ENCODE results near the gene PIK3CD.
"Not testable (repeated sequence)": the region's sequence is repeated elsewhere in the genome, so short reads cannot be mapped to it uniquely, and the experiment has no call there.

Gene PIK3CD

GRCh38 chr1:9671377-9672140 is 20.0 kb downstream of the PIK3CD start:
- no peak for DNase-seq (ENCODE audit: extremely low read depth, insufficient read length)
- no peaks in the 10 kb centered on the region for H3K27me3 ChIP-seq (replicated peaks; ENCODE audit: control insufficient read depth, insufficient read depth, low read length)
- TF ChIP-seq CTCF (IDR thresholded peaks at IDR 0.05; ENCODE audit: insufficient read depth, low read length, poor library complexity, severe bottlenecking) = no peak
- H3K4me3 ChIP-seq (replicated peaks; ENCODE audit: low read depth, low read length) = no peak overlapping the region
- peaks cover 13% of the 10 kb centered on the region for H3K36me3 ChIP-seq (ENCODE audit: control insufficient read depth, insufficient read depth, low read length)

- Histone ChIP-seq H3K36me3 (ENCODE audit: control insufficient read depth, insufficient read depth, low read length) (peaks cover 17% of the 10 kb centered on the region), H3K4me3 (replicated peaks; ENCODE audit: low read depth, low read length) (no peak overlapping the region), H3K27me3 (replicated peaks; ENCODE audit: control insufficient read depth, insufficient read depth, low read length) (no peaks in the 10 kb centered on the region)
- DNase-seq (ENCODE audit: extremely low read depth, insufficient read length) = no peak
- TF ChIP-seq CTCF (IDR thresholded peaks at IDR 0.05; ENCODE audit: insufficient read depth, low read length, poor library complexity, severe bottlenecking) = no peak
These were observed 20.9 kb downstream of the PIK3CD start for GRCh38 chr1:9672444-9672843.

- H3K36me3 ChIP-seq (ENCODE audit: control insufficient read depth, insufficient read depth, low read length) = peaks cover 14% of the 10 kb centered on the region
- no peaks in the 10 kb centered on the region for H3K27me3 ChIP-seq (replicated peaks; ENCODE audit: control insufficient read depth, insufficient read depth, low read length)
- H3K4me3 ChIP-seq (replicated peaks; ENCODE audit: low read depth, low read length) = no peak overlapping the region
- no peak for TF ChIP-seq CTCF (IDR thresholded peaks at IDR 0.05; ENCODE audit: insufficient read depth, low read length, poor library complexity, severe bottlenecking)
- no peak for DNase-seq (ENCODE audit: extremely low read depth, insufficient read length)
These were observed 23.9 kb downstream of the PIK3CD start for GRCh38 chr1:9675393-9675792.

GRCh38 chr1:9676128-9676527 is 24.6 kb downstream of the PIK3CD start:
- not testable (repeated sequence) for H3K4me3 ChIP-seq (replicated peaks; ENCODE audit: low read depth, low read length); DNase-seq (ENCODE audit: extremely low read depth, insufficient read length); H3K27me3 ChIP-seq (replicated peaks; ENCODE audit: control insufficient read depth, insufficient read depth, low read length)
- H3K36me3 ChIP-seq (ENCODE audit: control insufficient read depth, insufficient read depth, low read length) = peaks cover 11% of the 10 kb centered on the region

- Histone ChIP-seq H3K36me3 (ENCODE audit: control insufficient read depth, insufficient read depth, low read length) (peaks cover 7% of the 10 kb centered on the region), H3K27me3 (replicated peaks; ENCODE audit: control insufficient read depth, insufficient read depth, low read length) (no peaks in the 10 kb centered on the region), H3K4me3 (replicated peaks; ENCODE audit: low read depth, low read length) (no peak overlapping the region)
- TF ChIP-seq CTCF (IDR thresholded peaks at IDR 0.05; ENCODE audit: insufficient read depth, low read length, poor library complexity, severe bottlenecking) = no peak
- no peak for DNase-seq (ENCODE audit: extremely low read depth, insufficient read length)
These were observed 25.4 kb downstream of the PIK3CD start for GRCh38 chr1:9676815-9677393.

- peaks cover 5% of the 10 kb centered on the region for H3K36me3 ChIP-seq (ENCODE audit: control insufficient read depth, insufficient read depth, low read length)
- TF ChIP-seq CTCF (IDR thresholded peaks at IDR 0.05; ENCODE audit: insufficient read depth, low read length, poor library complexity, severe bottlenecking) = no peak
- no peaks in the 10 kb centered on the region for H3K27me3 ChIP-seq (replicated peaks; ENCODE audit: control insufficient read depth, insufficient read depth, low read length)
- no peak for DNase-seq (ENCODE audit: extremely low read depth, insufficient read length)
- H3K4me3 ChIP-seq (replicated peaks; ENCODE audit: low read depth, low read length) = no peak overlapping the region
These were observed 28.6 kb downstream of the PIK3CD start for GRCh38 chr1:9680091-9680490.

All from GM06990 (cell line).